Loucy (cell line): ENCODE results near the gene CRELD2.

Experiments used
- H2AFZ ChIP-seq: fragments of 200-600 bp; sonication (generic); 2 replicates; pipeline ENCODE4 v1.6.0; 2016; ENCODE audit warnings: antibody characterized with exemption, mild to moderate bottlenecking, low read length, moderate library complexity
- H3F3A ChIP-seq: fragments of 200-600 bp; 2 replicates; pipeline ENCODE4 v1.6.0; 2016; ENCODE audit warnings: antibody characterized with exemption, low read depth, mild to moderate bottlenecking
- H3K27me3 ChIP-seq: fragments of 200-600 bp; sonication (generic); 2 replicates; pipeline ENCODE4 v1.6.1; 2014; ENCODE audit warnings: low read length, mild to moderate bottlenecking; ENCODE audit not compliant: insufficient read depth, poor library complexity, severe bottlenecking
- H3K36me3 ChIP-seq: fragments of 200-600 bp; sonication (generic); 2 replicates; pipeline ENCODE4 v1.6.1; 2016; ENCODE audit warnings: low read length; ENCODE audit not compliant: insufficient read depth
- H3K4me1 ChIP-seq: fragments of 200-600 bp; sonication (generic); 2 replicates; pipeline ENCODE4 v1.5.1; 2014; ENCODE audit warnings: low read length, mild to moderate bottlenecking; ENCODE audit not compliant: insufficient read depth, poor library complexity, severe bottlenecking
- H3K4me2 ChIP-seq: fragments of 200-600 bp; sonication (generic); 2 replicates; pipeline ENCODE4 v1.6.0; 2014; ENCODE audit warnings: antibody characterized with exemption, low read length, low read depth, mild to moderate bottlenecking; ENCODE audit not compliant: poor library complexity, severe bottlenecking
- H3K4me3 ChIP-seq: fragments of 200-600 bp; sonication (generic); 2 replicates; pipeline ENCODE4 v1.5.1; 2014; ENCODE audit warnings: low read length, mild to moderate bottlenecking, mixed read lengths; ENCODE audit not compliant: poor library complexity, severe bottlenecking
- H3K79me2 ChIP-seq: fragments of 200-600 bp; sonication (generic); 2 replicates; pipeline ENCODE4 v1.6.1; 2014; ENCODE audit warnings: low read length; ENCODE audit not compliant: insufficient read depth
- H3K9ac ChIP-seq: fragments of 200-600 bp; sonication (generic); 2 replicates; pipeline ENCODE4 v1.6.0; 2014; ENCODE audit warnings: mild to moderate bottlenecking, low read depth, low read length, moderate library complexity; ENCODE audit not compliant: poor library complexity, severe bottlenecking
- H3K9me2 ChIP-seq: fragments of 200-600 bp; sonication (generic); replicated peaks from 2 replicates; pipeline ENCODE4 v1.6.1; 2016; ENCODE audit warnings: low read depth, low read length, mixed read lengths
- H3K9me3 ChIP-seq: fragments of 200-600 bp; sonication (generic); 2 replicates; pipeline ENCODE4 v1.6.1; 2014; ENCODE audit warnings: mild to moderate bottlenecking, antibody characterized with exemption, low read length, low read depth; ENCODE audit not compliant: insufficient read depth
- H4K20me1 ChIP-seq: fragments of 200-600 bp; sonication (generic); 2 replicates; pipeline ENCODE4 v1.6.0; 2014; ENCODE audit warnings: antibody characterized with exemption, low read length, mild to moderate bottlenecking; ENCODE audit not compliant: insufficient read depth, poor library complexity, severe bottlenecking
- CTCF ChIP-seq: fragments of 200-600 bp; sonication (generic); conservative IDR thresholded peaks from 2 replicates; pipeline ENCODE4 v1.5.1; 2014; ENCODE audit warnings: mild to moderate bottlenecking, antibody characterized with exemption, low read length
- EZH2phosphoT487 ChIP-seq: fragments of 200-600 bp; IDR thresholded peaks from 2 replicates; pipeline ENCODE4 v1.6.1; 2018; ENCODE audit warnings: antibody characterized with exemption, mild to moderate bottlenecking, moderate library complexity, borderline replicate concordance

Gene CRELD2

GRCh38 chr22:49873228-49873940 is 45.0 kb upstream of the CRELD2 start:
- H4K20me1 ChIP-seq = peaks cover 64% of the 10 kb centered on the region
- peaks cover 9% of the 10 kb centered on the region for H3F3A ChIP-seq
- no peak overlapping the region for H3K9ac ChIP-seq
- no peak overlapping the region for H2AFZ ChIP-seq
- H3K9me2 ChIP-seq = no peaks in the 10 kb centered on the region
- H3K4me2 ChIP-seq = peak overlapping the region; percentile 27
- peaks cover 41% of the 10 kb centered on the region for H3K4me1 ChIP-seq
- peaks cover 4% of the 10 kb centered on the region; the same call in 1 of the 2 replicates for H3K9me3 ChIP-seq
- H3K79me2 ChIP-seq = peaks cover 99% of the 10 kb centered on the region
- H3K4me3 ChIP-seq = no peak overlapping the region
- H3K36me3 ChIP-seq = peaks cover 17% of the 10 kb centered on the region; the same call in 1 of the 2 replicates
- no peaks in the 10 kb centered on the region for H3K27me3 ChIP-seq
- no peak for TF ChIP-seq CTCF

GRCh38 chr22:49877642-49878041 is 40.8 kb upstream of the CRELD2 start:
- Histone ChIP-seq H4K20me1 (peaks cover 73% of the 10 kb centered on the region), H3K4me3 (no peak overlapping the region), H3K9me3 (no peaks in the 10 kb centered on the region), H3K36me3 (peaks cover 17% of the 10 kb centered on the region; the same call in 1 of the 2 replicates), H3F3A (0 out of 2 replicates have a peak, but pooled peaks cover 3% of the 10 kb centered on the region), H3K27me3 (no peaks in the 10 kb centered on the region), H3K4me1 (peaks cover 32% of the 10 kb centered on the region), H3K79me2 (peaks cover 98% of the 10 kb centered on the region), H3K4me2 (no peak overlapping the region), H2AFZ (no peak overlapping the region), H3K9me2 (no peaks in the 10 kb centered on the region), H3K9ac (no peak overlapping the region)
- no peak for TF ChIP-seq EZH2phosphoT487
- no peak for TF ChIP-seq CTCF

- H3F3A ChIP-seq = 0 out of 2 replicates have a peak, but pooled peaks cover 3% of the 10 kb centered on the region
- no peak overlapping the region for H3K4me2 ChIP-seq
- no peaks in the 10 kb centered on the region for H3K27me3 ChIP-seq
- H3K4me1 ChIP-seq = peaks cover 28% of the 10 kb centered on the region
- no peak overlapping the region for H2AFZ ChIP-seq
- H4K20me1 ChIP-seq = peaks cover 76% of the 10 kb centered on the region
- H3K4me3 ChIP-seq = no peak overlapping the region
- no peak overlapping the region for H3K9ac ChIP-seq
- H3K9me3 ChIP-seq = no peaks in the 10 kb centered on the region
- TF ChIP-seq EZH2phosphoT487 (no peak), CTCF (no peak)
- peaks cover 20% of the 10 kb centered on the region; the same call in 1 of the 2 replicates for H3K36me3 ChIP-seq
- H3K9me2 ChIP-seq = no peaks in the 10 kb centered on the region
- peaks cover 98% of the 10 kb centered on the region for H3K79me2 ChIP-seq
These were observed 40.2 kb upstream of the CRELD2 start for GRCh38 chr22:49878206-49878605.
